HepG2 (cell line): ENCODE results near the gene CDT1. TPM values are rescaled to one million over a fixed set of nuclear protein-coding genes. Genes with fewer than 3 reads are reported as not detected.
A peak's percentile ranks its signal among the peaks of the same experiment; 100 is the strongest.

ENCODE experiments used
- GPN1 ChIP-seq: sonication (generic); formaldehyde crosslinking; IDR thresholded peaks from 2 replicates; pipeline ENCODE4 v1.5.1; 2020; ENCODE audit warnings: missing genetic modification reagents, borderline replicate concordance
- HCFC1 ChIP-seq: fragments of 150-350 bp; IDR thresholded peaks from 2 replicates; pipeline ENCODE4 v1.6.1; 2014; ENCODE audit warnings: low read depth, low read length
- HOXD1 ChIP-seq: sonication (generic); formaldehyde crosslinking; IDR thresholded peaks from 2 replicates; pipeline ENCODE4 v1.5.0; 2020; ENCODE audit warnings: missing genetic modification reagents
- IKZF1 ChIP-seq: fragments of 450-650 bp; IDR thresholded peaks from 2 replicates; pipeline ENCODE4 v1.7.1; 2016
- KDM2A ChIP-seq: sonication (generic); formaldehyde crosslinking; IDR thresholded peaks from 2 replicates; pipeline ENCODE4 v1.4.0; 2020; ENCODE audit warnings: low read depth, missing genetic modification reagents, borderline replicate concordance
- KMT2A ChIP-seq: sonication (generic); formaldehyde crosslinking; IDR thresholded peaks from 2 replicates; pipeline ENCODE4 v1.4.0; 2020; ENCODE audit warnings: missing genetic modification reagents
- MEIS2 ChIP-seq: sonication (generic); formaldehyde crosslinking; IDR thresholded peaks from 2 replicates; pipeline ENCODE4 v1.9.0; 2021; ENCODE audit warnings: mild to moderate bottlenecking, missing genetic modification reagents
- PHF8 ChIP-seq: sonication (generic); formaldehyde crosslinking; IDR thresholded peaks from 2 replicates; pipeline ENCODE4 v1.5.0; 2020; ENCODE audit warnings: missing genetic modification reagents
- RNF2 ChIP-seq: fragments of 450-650 bp; conservative IDR thresholded peaks from 2 replicates; pipeline ENCODE4 v1.6.1; 2016; ENCODE audit warnings: low read depth
- SALL2 ChIP-seq: sonication (generic); formaldehyde crosslinking; IDR thresholded peaks from 2 replicates; pipeline ENCODE4 v1.8.1; 2023; ENCODE audit warnings: mild to moderate bottlenecking, missing genetic modification reagents, inconsistent platforms
- ZBTB20 ChIP-seq: sonication (generic); formaldehyde crosslinking; IDR thresholded peaks from 2 replicates; pipeline ENCODE4 v1.8.1; 2023; ENCODE audit warnings: missing genetic modification reagents, low read depth, mild to moderate bottlenecking, borderline replicate concordance
- ZHX2 ChIP-seq, 2 experiments: sonication (generic) in 1 of 2; formaldehyde crosslinking in 1 of 2; IDR thresholded peaks; 2 replicates each; pipeline versions ENCODE4 v1.6.1 to v1.9.0; 2014 to 2022; ENCODE audit warnings: antibody characterized with exemption in 1 of 2, borderline replicate concordance in 1 of 2, inconsistent platforms in 1 of 2, low read depth in 1 of 2, missing genetic modification reagents in 1 of 2
- ZNF180 ChIP-seq: sonication (generic); formaldehyde crosslinking; IDR thresholded peaks from 2 replicates; pipeline ENCODE4 v1.4.0; 2020; ENCODE audit warnings: low read depth, missing genetic modification reagents, borderline replicate concordance
- ZNF263 ChIP-seq: sonication (generic); formaldehyde crosslinking; IDR thresholded peaks from 2 replicates; pipeline ENCODE4 v1.4.0; 2020; ENCODE audit warnings: missing genetic modification reagents
- ZNF576 ChIP-seq: sonication (generic); formaldehyde crosslinking; IDR thresholded peaks from 2 replicates; pipeline ENCODE4 v1.4.0; 2020; ENCODE audit warnings: mild to moderate bottlenecking, missing genetic modification reagents
- ZNF841 ChIP-seq: sonication (generic); formaldehyde crosslinking; IDR thresholded peaks from 2 replicates; pipeline ENCODE4 v1.8.1; 2023; ENCODE audit warnings: missing genetic modification reagents, borderline replicate concordance
- polyA plus RNA-seq, 8 experiments: library from polyadenylated mRNA; depleted of rRNA in 3 of 8; stranded (reverse) in 7 of 8; unstranded in 1 of 8; fragments of >200 nt; fragmentation: Illumina TruSeq in 4 of 8; extraction: Trizol in 4 of 8; gene quantifications; 2 replicates each; pipeline versions ENCODE4 v1.2.1 to v1.2.3, GENCODE V29; 2011 to 2016; ENCODE audit warnings: low read depth in 4 of 8, missing spikeins in 1 of 8, mixed read lengths in 1 of 8; ENCODE audit not compliant: insufficient read depth in 1 of 8
- total RNA-seq, 5 experiments: library from RNA; depleted of rRNA; stranded (reverse); fragments of >200 nt; fragmentation: Illumina TruSeq; extraction: Trizol; gene quantifications; 2 replicates each; pipeline ENCODE4 v1.2.3, GENCODE V29; 2016; ENCODE audit warnings: low read depth in 1 of 5
- TF ChIP-seq, protein P1 (sequence below): sonication (generic); formaldehyde crosslinking; IDR thresholded peaks from 2 replicates; pipeline ENCODE4 v1.5.1; 2020; ENCODE audit warnings: missing genetic modification reagents, mild to moderate bottlenecking, borderline replicate concordance
- TF ChIP-seq, protein P2 (sequence below): sonication (generic); formaldehyde crosslinking; IDR thresholded peaks from 2 replicates; pipeline ENCODE4 v1.4.0; 2020; ENCODE audit warnings: missing genetic modification reagents

The CDT1 gene
- total and polyA plus RNA-seq, 2 of the 13 experiments (the other 11 are each of a cell fraction or from before 2014, with no cell fraction given) = 23.1 to 23.8 TPM

DNA sequence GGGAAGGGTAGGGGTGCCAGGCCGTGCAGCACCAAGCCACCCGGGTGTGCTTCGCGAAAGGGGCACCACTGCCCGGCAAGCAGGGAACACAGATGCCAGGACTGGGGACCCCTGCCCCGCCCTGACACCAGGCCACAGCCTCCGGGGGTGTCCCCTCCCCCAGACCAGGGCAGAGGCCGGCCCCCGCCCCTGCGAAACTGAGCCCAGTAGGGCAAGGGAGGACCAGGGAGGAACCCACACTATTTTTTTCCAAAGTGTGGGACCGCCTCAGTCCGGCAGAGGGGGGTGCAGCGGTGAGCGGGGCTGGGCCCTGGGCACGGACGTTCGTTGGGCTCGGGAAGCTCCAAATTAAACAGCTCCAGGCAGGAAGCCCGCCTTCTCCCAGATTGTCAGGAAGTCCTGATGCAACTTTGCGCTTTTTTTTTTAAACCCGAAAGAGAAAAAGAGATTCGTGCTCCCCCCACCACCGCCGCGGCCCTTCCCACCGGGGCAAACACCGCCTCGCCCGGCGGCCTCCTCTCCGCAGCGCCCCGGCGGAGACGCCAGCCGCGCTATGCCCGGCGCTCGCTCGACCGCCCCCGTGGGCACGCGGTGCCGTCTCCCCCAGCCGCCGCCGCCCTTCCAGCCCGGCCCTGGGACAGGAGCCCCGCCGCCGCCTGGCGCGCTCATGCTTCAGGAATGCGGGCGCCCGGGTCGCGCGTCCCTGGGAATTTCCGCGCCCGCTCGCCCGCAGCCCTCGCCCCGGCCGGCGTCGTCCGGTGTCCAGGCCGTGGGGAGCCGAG is 19.3 kb upstream of the CDT1 start (continued):
- TF ChIP-seq HOXD1 (peak; percentile 46; the same call in 1 of the 2 replicates), RNF2 (peak; percentile 65; the same call in 1 of the 2 replicates), ZNF841 (no peak), ZNF576 (CRISPR knock-in tag) (no peak), MEIS2 (CRISPR knock-in tag) (peak; percentile 60; the same call in 1 of the 2 replicates), PHF8 (CRISPR knock-in tag) (peak; percentile 59), ZNF180 (CRISPR knock-in tag) (no peak), ZNF263 (peak; percentile 76; the same call in 1 of the 2 replicates), KMT2A (peak; percentile 39; the same call in 1 of the 2 replicates), HCFC1 (no peak), ZBTB20 (CRISPR knock-in tag) (0 out of 2 replicates have a peak, but pooled peaks have one; percentile 47), SALL2 (CRISPR knock-in tag) (no peak; the same call in 1 of the 2 replicates), GPN1 (CRISPR knock-in tag) (no peak), KDM2A (CRISPR knock-in tag) (peak; percentile 81), IKZF1 (no peak), ZHX2 (IDR thresholded peaks at IDR 0.05; ENCODE audit: low read depth) (no peak), ZHX2 (CRISPR knock-in tag; IDR thresholded peaks at IDR 0.05; ENCODE audit: borderline replicate concordance) (no peak)
- TF ChIP-seq, protein P1, sequence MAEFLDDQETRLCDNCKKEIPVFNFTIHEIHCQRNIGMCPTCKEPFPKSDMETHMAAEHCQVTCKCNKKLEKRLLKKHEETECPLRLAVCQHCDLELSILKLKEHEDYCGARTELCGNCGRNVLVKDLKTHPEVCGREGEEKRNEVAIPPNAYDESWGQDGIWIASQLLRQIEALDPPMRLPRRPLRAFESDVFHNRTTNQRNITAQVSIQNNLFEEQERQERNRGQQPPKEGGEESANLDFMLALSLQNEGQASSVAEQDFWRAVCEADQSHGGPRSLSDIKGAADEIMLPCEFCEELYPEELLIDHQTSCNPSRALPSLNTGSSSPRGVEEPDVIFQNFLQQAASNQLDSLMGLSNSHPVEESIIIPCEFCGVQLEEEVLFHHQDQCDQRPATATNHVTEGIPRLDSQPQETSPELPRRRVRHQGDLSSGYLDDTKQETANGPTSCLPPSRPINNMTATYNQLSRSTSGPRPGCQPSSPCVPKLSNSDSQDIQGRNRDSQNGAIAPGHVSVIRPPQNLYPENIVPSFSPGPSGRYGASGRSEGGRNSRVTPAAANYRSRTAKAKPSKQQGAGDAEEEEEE (CRISPR knock-in tag) = no peak
- TF ChIP-seq, protein P2, sequence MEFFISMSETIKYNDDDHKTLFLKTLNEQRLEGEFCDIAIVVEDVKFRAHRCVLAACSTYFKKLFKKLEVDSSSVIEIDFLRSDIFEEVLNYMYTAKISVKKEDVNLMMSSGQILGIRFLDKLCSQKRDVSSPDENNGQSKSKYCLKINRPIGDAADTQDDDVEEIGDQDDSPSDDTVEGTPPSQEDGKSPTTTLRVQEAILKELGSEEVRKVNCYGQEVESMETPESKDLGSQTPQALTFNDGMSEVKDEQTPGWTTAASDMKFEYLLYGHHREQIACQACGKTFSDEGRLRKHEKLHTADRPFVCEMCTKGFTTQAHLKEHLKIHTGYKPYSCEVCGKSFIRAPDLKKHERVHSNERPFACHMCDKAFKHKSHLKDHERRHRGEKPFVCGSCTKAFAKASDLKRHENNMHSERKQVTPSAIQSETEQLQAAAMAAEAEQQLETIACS (CRISPR knock-in tag) = peak; percentile 68
